Astrocyte (in vitro differentiated cells and primary cell): ENCODE measurements around the gene FABP3. TPM values are rescaled to one million over a fixed set of nuclear protein-coding genes. Genes with fewer than 3 reads are reported as not detected.
A peak's percentile ranks its signal among the peaks of the same experiment; 100 is the strongest.

Experiments used
- DNase-seq: peaks from one replicate; pipeline ENCODE4 v3.0.0-alpha.2; 2010; ENCODE audit warnings: low read depth
- FAIRE-seq: peaks from 2 replicates; lab custom pipeline; 2011; peaks lifted over from hg19 to GRCh38; lab: Jason Lieb, UNC
- H2AFZ ChIP-seq: 2 replicates; pipeline ENCODE4 v1.6.0; 2012; ENCODE audit warnings: low read depth, low read length, inconsistent platforms
- H3K27ac ChIP-seq: 2 replicates; pipeline ENCODE4 v1.5.1; 2011; ENCODE audit warnings: low read depth, low read length, inconsistent platforms
- H3K27me3 ChIP-seq: 2 replicates; pipeline ENCODE4 v1.6.0; 2011; ENCODE audit warnings: low read length, inconsistent platforms; ENCODE audit not compliant: insufficient read depth
- H3K36me3 ChIP-seq: 2 replicates; pipeline ENCODE4 v1.5.1; 2011; ENCODE audit warnings: low read length, inconsistent platforms; ENCODE audit not compliant: insufficient read depth
- H3K4me1 ChIP-seq: 2 replicates; pipeline ENCODE4 v1.5.1; 2011; ENCODE audit warnings: low read length, inconsistent platforms; ENCODE audit not compliant: insufficient read depth
- H3K4me2 ChIP-seq: 2 replicates; pipeline ENCODE4 v1.6.0; 2012; ENCODE audit warnings: low read length, inconsistent platforms
- H3K4me3 ChIP-seq: 2 replicates; pipeline ENCODE4 v1.5.1; 2011; ENCODE audit warnings: low read depth, mild to moderate bottlenecking, low read length, inconsistent platforms; ENCODE audit not compliant: insufficient read depth
- H3K79me2 ChIP-seq: 2 replicates; pipeline ENCODE4 v1.6.0; 2012; ENCODE audit warnings: mild to moderate bottlenecking, low read length, inconsistent platforms; ENCODE audit not compliant: insufficient read depth
- H3K9ac ChIP-seq: 2 replicates; pipeline ENCODE4 v1.6.0; 2012; ENCODE audit warnings: mild to moderate bottlenecking, low read length, inconsistent platforms
- H3K9me3 ChIP-seq: 2 replicates; pipeline ENCODE4 v1.5.1; 2012; ENCODE audit warnings: low read depth, mild to moderate bottlenecking, low read length, inconsistent platforms; ENCODE audit not compliant: insufficient read depth
- H4K20me1 ChIP-seq: 2 replicates; pipeline ENCODE4 v1.6.0; 2012; ENCODE audit warnings: low read length, inconsistent platforms; ENCODE audit not compliant: insufficient read depth
- H3K27ac Mint-ChIP-seq: one replicate; pipeline ENCODE4 v1.8.0; 2021; ENCODE audit warnings: mild to moderate bottlenecking, mixed read lengths; ENCODE audit not compliant: unreplicated experiment
- H3K27me3 Mint-ChIP-seq: one replicate; pipeline ENCODE4 v1.8.0; 2021; ENCODE audit warnings: low read depth, mixed read lengths; ENCODE audit not compliant: unreplicated experiment
- H3K36me3 Mint-ChIP-seq: one replicate; pipeline ENCODE4 v1.8.0; 2021; ENCODE audit warnings: low read depth, mixed read lengths; ENCODE audit not compliant: unreplicated experiment
- H3K4me1 Mint-ChIP-seq: one replicate; pipeline ENCODE4 v1.8.0; 2021; ENCODE audit warnings: low read depth, mixed read lengths; ENCODE audit not compliant: unreplicated experiment
- H3K4me3 Mint-ChIP-seq: one replicate; pipeline ENCODE4 v1.8.0; 2021; ENCODE audit warnings: mild to moderate bottlenecking, moderate library complexity, mixed read lengths; ENCODE audit not compliant: unreplicated experiment
- H3K9me3 Mint-ChIP-seq: one replicate; pipeline ENCODE4 v1.8.0; 2021; ENCODE audit warnings: mild to moderate bottlenecking, mixed read lengths; ENCODE audit not compliant: unreplicated experiment
- CTCF ChIP-seq: IDR thresholded peaks from 2 replicates; pipeline ENCODE4 v1.5.1; 2011; ENCODE audit warnings: low read depth, mild to moderate bottlenecking, inconsistent platforms, low read length, moderate library complexity; ENCODE audit not compliant: insufficient read depth
- EZH2 ChIP-seq: IDR thresholded peaks from 2 replicates; pipeline ENCODE4 v1.6.1; 2012; ENCODE audit warnings: mild to moderate bottlenecking, low read length, inconsistent platforms; ENCODE audit not compliant: insufficient read depth
- total RNA-seq: library from RNA; stranded (reverse); gene quantifications from 2 replicates; pipeline ENCODE4 v1.2.1, GENCODE V29; 2021

FABP3 gene
- total RNA-seq, 1 donor from 2014 or later: 20.4 TPM

- H3K27me3 ChIP-seq: peaks cover 11% of the 10 kb centered on the region
- TF ChIP-seq CTCF (no peak), EZH2 (no peak)
- H3K4me2 ChIP-seq: no peak overlapping the region
Measured at GRCh38 chr1:31408788-31409318, 36.0 kb upstream of the FABP3 start.

GRCh38 chr1:31407029-31407626 is 34.3 kb upstream of the FABP3 start:
- Histone ChIP-seq H3K79me2 (no peaks in the 10 kb centered on the region), H3K27me3 (peaks cover 5% of the 10 kb centered on the region), H2AFZ (peak overlapping the region; percentile 41), H3K4me1 (peaks cover 10% of the 10 kb centered on the region), H3K9me3 (no peaks in the 10 kb centered on the region), H3K4me2 (no peak overlapping the region), H3K27ac (no peak overlapping the region), H3K9ac (no peak overlapping the region), H4K20me1 (no peaks in the 10 kb centered on the region), H3K36me3 (no peaks in the 10 kb centered on the region), H3K4me3 (no peak overlapping the region)
- Mint-ChIP-seq H3K4me1 (no peaks in the 10 kb centered on the region), H3K27me3 (peaks cover 34% of the 10 kb centered on the region), H3K27ac (no peak overlapping the region), H3K36me3 (no peaks in the 10 kb centered on the region), H3K9me3 (no peaks in the 10 kb centered on the region), H3K4me3 (no peak overlapping the region)
- no peak for FAIRE-seq
- no peak for DNase-seq
- TF ChIP-seq CTCF: no peak
- TF ChIP-seq EZH2: no peak

More at GRCh38 chr1:31408788-31409318, 36.0 kb upstream of the FABP3 start:
- Histone ChIP-seq H3K36me3 (no peaks in the 10 kb centered on the region), H3K79me2 (peaks cover 3% of the 10 kb centered on the region), H4K20me1 (no peaks in the 10 kb centered on the region), H3K4me1 (peaks cover 14% of the 10 kb centered on the region), H3K9me3 (no peaks in the 10 kb centered on the region), H2AFZ (no peak overlapping the region), H3K9ac (no peak overlapping the region), H3K4me3 (no peak overlapping the region), H3K27ac (no peak overlapping the region)
- FAIRE-seq (no peak), DNase-seq (no peak)
- Mint-ChIP-seq H3K27me3 (peaks cover 43% of the 10 kb centered on the region), H3K4me1 (peaks cover 2% of the 10 kb centered on the region), H3K9me3 (no peaks in the 10 kb centered on the region), H3K4me3 (no peak overlapping the region), H3K27ac (no peak overlapping the region), H3K36me3 (no peaks in the 10 kb centered on the region)
